ENCODE results near the gene ANKMY2.

GRCh38 chr7:16599860-16600259 is 45.7 kb downstream of the ANKMY2 start:
- TF ChIP-seq, protein P1, sequence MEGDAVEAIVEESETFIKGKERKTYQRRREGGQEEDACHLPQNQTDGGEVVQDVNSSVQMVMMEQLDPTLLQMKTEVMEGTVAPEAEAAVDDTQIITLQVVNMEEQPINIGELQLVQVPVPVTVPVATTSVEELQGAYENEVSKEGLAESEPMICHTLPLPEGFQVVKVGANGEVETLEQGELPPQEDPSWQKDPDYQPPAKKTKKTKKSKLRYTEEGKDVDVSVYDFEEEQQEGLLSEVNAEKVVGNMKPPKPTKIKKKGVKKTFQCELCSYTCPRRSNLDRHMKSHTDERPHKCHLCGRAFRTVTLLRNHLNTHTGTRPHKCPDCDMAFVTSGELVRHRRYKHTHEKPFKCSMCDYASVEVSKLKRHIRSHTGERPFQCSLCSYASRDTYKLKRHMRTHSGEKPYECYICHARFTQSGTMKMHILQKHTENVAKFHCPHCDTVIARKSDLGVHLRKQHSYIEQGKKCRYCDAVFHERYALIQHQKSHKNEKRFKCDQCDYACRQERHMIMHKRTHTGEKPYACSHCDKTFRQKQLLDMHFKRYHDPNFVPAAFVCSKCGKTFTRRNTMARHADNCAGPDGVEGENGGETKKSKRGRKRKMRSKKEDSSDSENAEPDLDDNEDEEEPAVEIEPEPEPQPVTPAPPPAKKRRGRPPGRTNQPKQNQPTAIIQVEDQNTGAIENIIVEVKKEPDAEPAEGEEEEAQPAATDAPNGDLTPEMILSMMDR (IDR thresholded peaks at IDR 0.05) = no peak
- no peak for TF ChIP-seq POLR2A (IDR thresholded peaks at IDR 0.05)

All from right lobe of liver (tissue), 4 donors.